ENCODE measurements around the gene RNU4-1. TPM values are rescaled to one million over a fixed set of nuclear protein-coding genes. Genes with fewer than 3 reads are reported as not detected.
A peak's percentile ranks its signal among the peaks of the same experiment; 100 is the strongest.
"Not testable (repeated sequence)": the region's sequence is repeated elsewhere in the genome, so short reads cannot be mapped to it uniquely, and the experiment has no call there.

The RNU4-1 gene
- total RNA-seq: 2,875 and 3,252 TPM in 2 replicates
- long read RNA-seq: 0 reads

DNA sequence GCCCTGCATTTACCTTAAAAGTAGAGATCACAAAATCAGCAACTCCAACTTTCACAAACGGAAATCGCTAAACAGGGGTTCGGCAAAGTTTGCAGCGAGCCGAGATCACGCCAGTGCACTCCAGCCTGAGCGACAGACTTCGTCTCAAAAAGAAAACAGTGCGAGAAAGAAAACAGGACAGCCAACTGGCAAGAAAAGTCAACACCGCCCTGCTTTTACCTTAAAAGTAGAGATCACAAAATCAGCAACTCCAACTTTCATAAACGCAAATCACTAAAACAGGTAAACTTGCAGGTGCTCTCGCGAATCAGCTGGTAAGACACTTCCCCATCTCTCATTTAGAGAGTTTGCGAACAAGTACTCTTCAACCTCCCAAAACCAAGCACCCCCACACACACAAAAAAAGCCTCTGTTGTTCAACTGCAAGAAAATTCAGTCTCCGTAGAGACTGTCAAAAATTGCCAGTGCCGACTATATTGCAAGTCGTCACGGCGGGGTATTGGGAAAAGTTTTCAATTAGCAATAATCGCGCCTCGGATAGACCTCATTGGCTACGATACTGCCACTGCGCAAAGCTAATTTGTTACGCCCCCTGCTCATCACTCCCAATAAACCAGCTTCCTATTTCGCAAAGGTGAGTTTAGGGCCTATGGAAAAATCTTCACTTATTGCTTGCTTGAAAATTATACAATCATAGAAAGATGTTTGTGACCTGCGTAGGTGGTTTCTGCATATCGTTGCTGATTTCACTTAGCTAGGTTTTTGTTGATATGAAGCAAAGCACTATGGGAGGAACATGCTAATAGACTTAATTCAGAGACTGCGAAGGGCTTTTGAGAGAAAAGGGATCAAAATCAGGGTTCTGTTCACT, at the start of gene RNU4-1:
RNU4-1 (minus strand) TSS at position 577 of the 871 bp plus-strand sequence.
- Mint-ChIP-seq H3K4me1 (ENCODE audit: unreplicated experiment) (peaks cover 5% of the 10 kb centered on the region), H3K4me3 (ENCODE audit: unreplicated experiment) (no peak within 1 kb of the TSS), H3K27me3 (ENCODE audit: unreplicated experiment) (no peaks in the 10 kb centered on the region), H3K27ac (ENCODE audit: unreplicated experiment) (no peak within 1 kb of the TSS), H3K9me3 (ENCODE audit: unreplicated experiment) (no peaks in the 10 kb centered on the region), H3K36me3 (ENCODE audit: unreplicated experiment) (no peaks in the 10 kb centered on the region)
- peak; percentile 89 for DNase-seq (ENCODE audit: extremely low spot score, unreplicated experiment)
- TF ChIP-seq, protein P1, sequence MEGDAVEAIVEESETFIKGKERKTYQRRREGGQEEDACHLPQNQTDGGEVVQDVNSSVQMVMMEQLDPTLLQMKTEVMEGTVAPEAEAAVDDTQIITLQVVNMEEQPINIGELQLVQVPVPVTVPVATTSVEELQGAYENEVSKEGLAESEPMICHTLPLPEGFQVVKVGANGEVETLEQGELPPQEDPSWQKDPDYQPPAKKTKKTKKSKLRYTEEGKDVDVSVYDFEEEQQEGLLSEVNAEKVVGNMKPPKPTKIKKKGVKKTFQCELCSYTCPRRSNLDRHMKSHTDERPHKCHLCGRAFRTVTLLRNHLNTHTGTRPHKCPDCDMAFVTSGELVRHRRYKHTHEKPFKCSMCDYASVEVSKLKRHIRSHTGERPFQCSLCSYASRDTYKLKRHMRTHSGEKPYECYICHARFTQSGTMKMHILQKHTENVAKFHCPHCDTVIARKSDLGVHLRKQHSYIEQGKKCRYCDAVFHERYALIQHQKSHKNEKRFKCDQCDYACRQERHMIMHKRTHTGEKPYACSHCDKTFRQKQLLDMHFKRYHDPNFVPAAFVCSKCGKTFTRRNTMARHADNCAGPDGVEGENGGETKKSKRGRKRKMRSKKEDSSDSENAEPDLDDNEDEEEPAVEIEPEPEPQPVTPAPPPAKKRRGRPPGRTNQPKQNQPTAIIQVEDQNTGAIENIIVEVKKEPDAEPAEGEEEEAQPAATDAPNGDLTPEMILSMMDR (IDR thresholded peaks at IDR 0.05): no peak

DNA sequence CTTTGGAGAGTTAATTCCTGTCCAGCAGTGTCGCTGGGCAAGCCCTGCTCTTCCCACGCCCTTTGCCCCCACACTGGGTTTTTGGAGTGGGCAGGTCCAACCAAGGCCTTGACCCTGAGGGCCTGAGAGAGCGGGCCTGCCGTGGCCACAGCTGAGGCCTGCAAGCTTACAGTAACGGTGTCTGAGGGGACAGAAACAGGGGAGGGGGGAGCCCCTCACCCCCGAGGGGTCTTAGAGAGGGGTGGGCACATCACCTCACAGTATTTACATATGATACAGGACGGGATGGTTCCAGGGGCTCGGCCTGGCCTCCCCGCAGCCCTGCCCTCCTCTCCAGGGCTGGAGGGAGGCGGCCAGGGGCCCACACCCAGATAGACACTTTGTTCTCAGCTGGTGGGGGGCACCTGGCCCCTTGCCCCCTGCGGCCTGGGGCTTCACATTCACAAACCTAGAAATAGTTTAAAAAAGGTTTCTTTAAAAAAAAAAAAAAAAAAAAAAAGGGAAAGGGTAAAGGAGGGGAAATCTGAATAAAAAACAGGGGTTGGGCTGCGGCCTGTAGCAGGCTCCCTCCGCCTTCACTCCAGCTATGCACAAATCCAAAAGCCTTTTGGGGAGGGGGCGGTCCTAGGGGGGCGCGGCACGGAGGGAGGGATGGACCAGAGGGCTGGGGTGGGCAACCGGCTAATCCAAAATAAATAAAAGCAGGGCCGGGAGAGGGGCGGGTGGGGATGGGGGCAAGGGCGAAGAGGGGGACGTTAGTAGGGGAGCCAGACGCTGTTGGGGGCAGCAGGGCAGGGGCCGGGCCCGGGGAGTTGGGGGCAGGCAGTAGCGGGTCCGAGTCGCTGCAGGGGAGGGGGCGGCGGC, 49.4 kb upstream of the RNU4-1 start:
- peaks cover 12% of the 10 kb centered on the region for H3K27me3 Mint-ChIP-seq (ENCODE audit: unreplicated experiment)
- no peaks in the 10 kb centered on the region for H3K4me1 Mint-ChIP-seq (ENCODE audit: unreplicated experiment)
- TF ChIP-seq, protein P1 (IDR thresholded peaks at IDR 0.05): no peak

DNA sequence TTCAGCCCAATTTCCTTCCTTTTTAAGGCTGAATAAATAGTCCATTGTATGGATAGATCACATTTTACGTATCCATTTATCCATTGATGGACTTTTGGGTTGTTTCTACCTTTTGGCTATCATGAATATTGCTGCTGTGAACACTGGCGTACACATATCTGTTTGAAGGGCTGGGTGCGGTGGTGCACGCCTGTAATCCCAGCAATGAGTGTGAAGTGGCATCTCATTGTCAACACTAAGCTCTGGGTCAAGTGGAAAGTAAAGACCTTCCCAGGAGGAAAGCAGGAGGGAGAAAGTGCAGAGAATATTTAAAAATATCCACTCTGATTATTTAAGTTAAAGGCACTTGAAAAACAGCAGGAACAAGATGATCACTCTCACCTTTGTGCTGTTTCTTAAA, 46.2 kb upstream of the RNU4-1 start:
- peaks cover 14% of the 10 kb centered on the region for H3K27me3 Mint-ChIP-seq (ENCODE audit: unreplicated experiment)
- TF ChIP-seq, protein P1 (IDR thresholded peaks at IDR 0.05): no peak
- H3K4me3 Mint-ChIP-seq (ENCODE audit: unreplicated experiment): no peak overlapping the region
- no peak overlapping the region for H3K27ac Mint-ChIP-seq (ENCODE audit: unreplicated experiment)
- H3K36me3 Mint-ChIP-seq (ENCODE audit: unreplicated experiment): peaks cover 2% of the 10 kb centered on the region
- peaks cover 5% of the 10 kb centered on the region for H3K9me3 Mint-ChIP-seq (ENCODE audit: unreplicated experiment)
- H3K4me1 Mint-ChIP-seq (ENCODE audit: unreplicated experiment): no peaks in the 10 kb centered on the region
- DNase-seq (ENCODE audit: extremely low spot score, unreplicated experiment): no peak

More for the DNA sequence above, 49.4 kb upstream of the RNU4-1 start:
- peaks cover 5% of the 10 kb centered on the region for H3K9me3 Mint-ChIP-seq (ENCODE audit: unreplicated experiment)
- H3K27ac Mint-ChIP-seq (ENCODE audit: unreplicated experiment): no peak overlapping the region
- no peak overlapping the region for H3K4me3 Mint-ChIP-seq (ENCODE audit: unreplicated experiment)
- no peak for DNase-seq (ENCODE audit: extremely low spot score, unreplicated experiment)
- H3K36me3 Mint-ChIP-seq (ENCODE audit: unreplicated experiment): peaks cover 2% of the 10 kb centered on the region

DNA sequence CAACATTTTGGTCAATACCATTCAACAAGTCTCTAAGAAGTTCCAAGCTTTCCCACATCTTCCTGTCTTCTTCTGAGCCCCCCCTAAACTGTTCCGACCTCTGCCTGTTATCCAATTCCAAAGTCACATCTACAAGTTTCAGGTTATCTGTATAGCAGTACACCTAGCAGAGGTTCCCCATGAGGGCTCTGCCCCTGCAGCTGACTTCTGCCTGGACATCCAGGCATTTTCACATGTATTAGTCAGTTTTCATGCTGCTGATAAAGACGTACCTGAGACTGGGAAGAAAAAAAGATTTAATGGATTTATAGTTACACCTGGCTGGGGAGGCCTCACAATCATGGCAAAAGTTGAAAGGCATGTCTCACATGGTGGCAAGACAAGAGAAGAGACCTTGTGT, 44.7 kb upstream of the RNU4-1 start:
- H3K4me1 Mint-ChIP-seq (ENCODE audit: unreplicated experiment): no peaks in the 10 kb centered on the region
- peaks cover 5% of the 10 kb centered on the region for H3K9me3 Mint-ChIP-seq (ENCODE audit: unreplicated experiment)
- peaks cover 14% of the 10 kb centered on the region for H3K27me3 Mint-ChIP-seq (ENCODE audit: unreplicated experiment)
- TF ChIP-seq, protein P1 (IDR thresholded peaks at IDR 0.05): no peak
- H3K36me3 Mint-ChIP-seq (ENCODE audit: unreplicated experiment): peaks cover 2% of the 10 kb centered on the region
- no peak for DNase-seq (ENCODE audit: extremely low spot score, unreplicated experiment)
- no peak overlapping the region for H3K4me3 Mint-ChIP-seq (ENCODE audit: unreplicated experiment)
- no peak overlapping the region for H3K27ac Mint-ChIP-seq (ENCODE audit: unreplicated experiment)

DNA sequence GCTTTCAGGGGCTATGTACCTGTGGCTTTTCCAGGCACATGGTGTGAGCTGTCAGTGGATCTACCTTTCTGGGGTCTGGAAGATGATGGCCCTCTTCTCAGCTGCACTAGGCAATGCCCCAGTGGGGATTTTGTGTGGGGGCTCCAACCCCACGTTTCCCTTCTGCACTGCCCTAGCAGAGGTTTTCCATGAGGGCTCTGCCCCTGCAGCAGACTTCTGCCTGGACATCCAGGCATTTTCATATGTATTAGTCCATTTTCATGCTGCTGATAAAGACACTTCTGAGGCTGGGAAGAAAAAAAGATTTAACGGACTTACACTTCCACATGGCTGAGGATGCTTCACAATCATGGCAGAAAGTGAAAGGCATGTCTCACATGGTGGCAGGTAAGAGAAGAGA, 43.4 kb upstream of the RNU4-1 start:
- H3K4me3 Mint-ChIP-seq (ENCODE audit: unreplicated experiment); H3K27ac Mint-ChIP-seq (ENCODE audit: unreplicated experiment); H3K36me3 Mint-ChIP-seq (ENCODE audit: unreplicated experiment); H3K9me3 Mint-ChIP-seq (ENCODE audit: unreplicated experiment); H3K4me1 Mint-ChIP-seq (ENCODE audit: unreplicated experiment); DNase-seq (ENCODE audit: extremely low spot score, unreplicated experiment): not testable (repeated sequence)
- H3K27me3 Mint-ChIP-seq (ENCODE audit: unreplicated experiment): peaks cover 24% of the 10 kb centered on the region

All from osteocyte (in vitro differentiated cells).